K562 treated with DMSO at 1 percent for 24 hours (cell line): ENCODE measurements around the gene CDKN2AIP. TPM values are rescaled to one million over a fixed set of nuclear protein-coding genes. Genes with fewer than 3 reads are reported as not detected.

Experiments used
- total RNA-seq: library from RNA; unstranded; fragments of 300-600 nt; gene quantifications from 2 replicates; pipeline ENCODE4 v1.2.3, GENCODE V29; 2022; ENCODE audit warnings: low read depth; ENCODE audit not compliant: insufficient read depth

Gene CDKN2AIP, protein sequence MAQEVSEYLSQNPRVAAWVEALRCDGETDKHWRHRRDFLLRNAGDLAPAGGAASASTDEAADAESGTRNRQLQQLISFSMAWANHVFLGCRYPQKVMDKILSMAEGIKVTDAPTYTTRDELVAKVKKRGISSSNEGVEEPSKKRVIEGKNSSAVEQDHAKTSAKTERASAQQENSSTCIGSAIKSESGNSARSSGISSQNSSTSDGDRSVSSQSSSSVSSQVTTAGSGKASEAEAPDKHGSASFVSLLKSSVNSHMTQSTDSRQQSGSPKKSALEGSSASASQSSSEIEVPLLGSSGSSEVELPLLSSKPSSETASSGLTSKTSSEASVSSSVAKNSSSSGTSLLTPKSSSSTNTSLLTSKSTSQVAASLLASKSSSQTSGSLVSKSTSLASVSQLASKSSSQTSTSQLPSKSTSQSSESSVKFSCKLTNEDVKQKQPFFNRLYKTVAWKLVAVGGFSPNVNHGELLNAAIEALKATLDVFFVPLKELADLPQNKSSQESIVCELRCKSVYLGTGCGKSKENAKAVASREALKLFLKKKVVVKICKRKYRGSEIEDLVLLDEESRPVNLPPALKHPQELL
- 19.9 and 21.0 TPM in 2 replicates for total RNA-seq

DNA sequence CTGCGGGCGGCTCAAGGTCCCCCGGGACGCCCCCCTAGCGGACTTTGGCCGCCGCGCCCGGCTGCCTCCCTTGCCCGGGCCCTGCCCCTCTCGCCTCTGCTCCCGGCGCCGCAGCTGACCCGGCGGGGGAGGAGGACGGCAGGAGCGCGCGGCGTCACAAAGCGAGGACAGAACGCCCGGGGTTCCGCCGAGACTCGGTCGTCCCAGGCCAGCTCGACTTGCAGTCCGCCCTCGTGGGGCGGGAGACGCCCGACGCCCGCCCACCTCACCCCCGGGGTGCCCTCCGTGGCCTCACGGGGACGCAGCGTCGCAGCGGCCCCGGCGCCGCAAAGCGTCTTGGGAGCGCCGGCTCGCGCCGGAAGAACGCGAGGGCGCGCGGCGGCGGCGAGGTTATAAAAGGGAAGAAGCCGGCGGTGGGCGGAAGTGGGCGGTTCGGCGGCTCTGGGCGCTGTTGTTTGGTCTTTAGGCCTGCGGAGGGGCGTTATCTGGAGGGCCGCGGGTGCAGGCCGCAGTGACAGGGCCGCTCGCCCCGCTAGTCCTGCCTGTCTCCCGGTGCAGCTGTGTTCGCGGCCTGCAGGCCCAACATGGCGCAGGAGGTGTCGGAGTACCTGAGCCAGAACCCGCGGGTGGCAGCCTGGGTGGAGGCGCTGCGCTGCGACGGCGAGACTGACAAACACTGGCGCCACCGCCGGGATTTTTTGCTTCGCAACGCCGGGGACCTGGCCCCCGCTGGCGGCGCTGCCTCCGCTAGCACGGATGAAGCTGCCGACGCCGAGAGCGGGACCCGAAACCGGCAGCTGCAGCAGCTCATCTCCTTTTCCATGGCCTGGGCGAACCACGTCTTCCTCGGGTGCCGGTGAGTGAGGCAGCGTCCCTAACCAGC lies at the start of gene CDKN2AIP:
CDKN2AIP (plus strand) TSS at position 423 of the 883 bp plus-strand sequence; CDS start at position 585, 162 bp downstream.

Other genes with a start within 250 kb of the CDKN2AIP start
- gene CLDN22, start 124.4 kb upstream of the CDKN2AIP start, total RNA-seq: not detected in 2 replicates
- not detected in 2 replicates for gene CLDN24, start 122.2 kb upstream of the CDKN2AIP start, total RNA-seq
- gene ING2, start 60.4 kb downstream of the CDKN2AIP start, total RNA-seq: 12.8 and 16.6 TPM in 2 replicates
- 10.8 and 11.3 TPM in 2 replicates for gene RWDD4, start 214.5 kb downstream of the CDKN2AIP start, total RNA-seq
- gene TRAPPC11, start 214.7 kb downstream of the CDKN2AIP start, total RNA-seq: 18.9 and 23.8 TPM in 2 replicates